Ishikawa (cell line): Measurements from ENCODE around the gene DEF6.

Experiments used
- EP300 ChIP-seq: IDR thresholded peaks from 2 replicates; pipeline ENCODE4 v1.6.1; 2012; ENCODE audit warnings: borderline replicate concordance
- RAD21 ChIP-seq: IDR thresholded peaks from 2 replicates; pipeline ENCODE4 v1.6.1; 2012; ENCODE audit warnings: low read depth
- REST ChIP-seq: IDR thresholded peaks from 2 replicates; pipeline ENCODE4 v1.6.1; 2012; ENCODE audit warnings: low read depth, mild to moderate bottlenecking
- YY1 ChIP-seq: IDR thresholded peaks from 2 replicates; pipeline ENCODE4 v1.6.1; 2012; ENCODE audit warnings: low read depth

- TF ChIP-seq RAD21 (no peak), EP300 (no peak), REST (no peak), YY1 (no peak)
Measured at GRCh38 chr6:35330541-35331119, 33.0 kb downstream of the DEF6 start.
